Hepatocyte (in vitro differentiated cells): ENCODE results near the gene ZFP36.

Source experiments
- EZH2phosphoT487 ChIP-seq: fragments of 200-600 bp; sonication (generic); IDR thresholded peaks from one replicate; pipeline ENCODE4 v1.6.1; 2018; ENCODE audit warnings: antibody characterized with exemption, mild to moderate bottlenecking, low read depth, moderate library complexity; ENCODE audit not compliant: unreplicated experiment, severe bottlenecking
- TF ChIP-seq, protein P1 (sequence below): fragments of 200-600 bp; sonication (generic); IDR thresholded peaks from 2 replicates; pipeline ENCODE4 v1.5.1; 2016; ENCODE audit warnings: antibody characterized with exemption, mild to moderate bottlenecking; ENCODE audit not compliant: poor library complexity

DNA sequence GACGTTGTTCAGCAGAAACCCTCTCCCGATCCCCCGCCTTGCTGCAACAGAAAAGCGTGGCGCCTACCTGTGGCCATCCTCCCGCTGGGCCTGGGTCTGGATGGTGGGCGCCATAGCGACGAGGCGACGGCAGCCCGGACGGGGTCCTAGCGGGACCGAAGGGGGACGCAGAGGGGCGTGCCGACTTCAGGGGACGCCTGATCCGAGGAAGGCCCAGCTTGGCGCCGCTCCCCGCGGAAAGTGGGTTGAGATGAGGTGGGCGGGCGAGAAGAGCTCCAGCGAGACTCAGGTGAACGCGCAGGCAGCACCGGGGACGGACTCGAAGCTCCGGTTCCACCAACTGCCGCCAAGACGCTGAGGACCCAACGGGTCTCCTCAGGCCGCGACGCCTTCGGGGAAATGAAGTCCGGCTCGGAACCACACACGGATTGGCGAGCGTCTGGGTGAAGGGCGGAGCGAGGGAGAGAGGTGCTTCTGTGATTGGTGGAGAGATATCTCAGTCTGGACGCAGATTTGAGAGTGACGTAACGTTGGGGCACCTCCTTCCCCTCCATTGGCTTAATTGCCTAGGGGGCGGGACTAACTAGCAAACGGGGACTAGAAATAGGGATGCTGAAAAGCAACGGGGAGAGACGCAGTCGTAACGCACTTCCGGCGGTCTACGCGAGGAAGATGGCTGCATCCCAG lies 15.8 kb upstream of the ZFP36 start, which contains the start of the genes MED29 and PAF1:
- TF ChIP-seq, protein P1, sequence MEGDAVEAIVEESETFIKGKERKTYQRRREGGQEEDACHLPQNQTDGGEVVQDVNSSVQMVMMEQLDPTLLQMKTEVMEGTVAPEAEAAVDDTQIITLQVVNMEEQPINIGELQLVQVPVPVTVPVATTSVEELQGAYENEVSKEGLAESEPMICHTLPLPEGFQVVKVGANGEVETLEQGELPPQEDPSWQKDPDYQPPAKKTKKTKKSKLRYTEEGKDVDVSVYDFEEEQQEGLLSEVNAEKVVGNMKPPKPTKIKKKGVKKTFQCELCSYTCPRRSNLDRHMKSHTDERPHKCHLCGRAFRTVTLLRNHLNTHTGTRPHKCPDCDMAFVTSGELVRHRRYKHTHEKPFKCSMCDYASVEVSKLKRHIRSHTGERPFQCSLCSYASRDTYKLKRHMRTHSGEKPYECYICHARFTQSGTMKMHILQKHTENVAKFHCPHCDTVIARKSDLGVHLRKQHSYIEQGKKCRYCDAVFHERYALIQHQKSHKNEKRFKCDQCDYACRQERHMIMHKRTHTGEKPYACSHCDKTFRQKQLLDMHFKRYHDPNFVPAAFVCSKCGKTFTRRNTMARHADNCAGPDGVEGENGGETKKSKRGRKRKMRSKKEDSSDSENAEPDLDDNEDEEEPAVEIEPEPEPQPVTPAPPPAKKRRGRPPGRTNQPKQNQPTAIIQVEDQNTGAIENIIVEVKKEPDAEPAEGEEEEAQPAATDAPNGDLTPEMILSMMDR = peak; percentile 31
- no peak for TF ChIP-seq EZH2phosphoT487
